Right lobe of liver (tissue), 6 donors: ENCODE measurements around the gene HOOK2. TPM values are rescaled to one million over a fixed set of nuclear protein-coding genes. Genes with fewer than 3 reads are reported as not detected.

ENCODE experiments used
- ATAC-seq, 4 donors: fragments of 200-7000 bp; cut with Tn5 transposase; one replicate each; pipeline ENCODE4 v1.9.1; 2020; ENCODE audit warnings: mild to moderate bottlenecking in 4 of 4, moderate library complexity in 4 of 4
- DNase-seq, 3 donors: peaks; one replicate each; pipeline ENCODE4 v3.0.0-alpha.2; 2020
- H3K27ac ChIP-seq, 3 donors: fragments of 200-600 bp; one replicate each; pipeline ENCODE4 v1.8.0; 2022
- H3K27me3 ChIP-seq, 2 donors: fragments of 200-600 bp; one replicate each; pipeline ENCODE4 v1.8.0; 2022
- H3K36me3 ChIP-seq, 4 donors: fragments of 200-600 bp; sonication (generic) in 1 of 4; one replicate each; pipeline versions ENCODE4 v1.5.1 to v1.8.0; 2017 to 2022; ENCODE audit warnings: control low read depth in 1 of 4
- H3K4me1 ChIP-seq, 4 donors: fragments of 200-600 bp; sonication (generic) in 1 of 4; one replicate each; pipeline versions ENCODE4 v1.5.1 to v1.8.0; 2017 to 2022; ENCODE audit warnings: control low read depth in 1 of 4
- H3K4me3 ChIP-seq, 3 donors: fragments of 200-600 bp; one replicate each; pipeline ENCODE4 v1.8.0; 2022
- H3K9me3 ChIP-seq, 4 donors: fragments of 200-600 bp; sonication (generic) in 1 of 4; one replicate each; pipeline versions ENCODE4 v1.5.1 to v1.8.0; 2017 to 2022; ENCODE audit warnings: control low read depth in 1 of 4
- POLR2A ChIP-seq: fragments of 450-650 bp; IDR thresholded peaks from one replicate; pipeline ENCODE4 v1.6.1; 2017; ENCODE audit warnings: antibody characterized with exemption, mild to moderate bottlenecking
- WGBS: methylation state at CpG from one replicate; pipeline ENCODE4 v1.1.6; 2018; ENCODE audit warnings: low coverage, low lambda C conversion rate; ENCODE audit not compliant: insufficient coverage; ENCODE audit errors: missing lambda C conversion rate; 5-methylcytosine and 5-hydroxymethylcytosine counted together
- intact Hi-C, 2 donors: fragments of 100-400 bp; cut with DNase I; formaldehyde crosslinking; loops; one replicate each; pipeline versions ENCODE4 v1.11.2 to v1.14.1; 2022
- total RNA-seq, 6 experiments: library from RNA; depleted of rRNA in 2 of 6; stranded (reverse); fragments of >200 nt in 2 of 6; fragmentation: NEBNext Ultra II Directional in 3 of 6; extraction: Animal tissue kit (Norgen Biotek cat#: 25700) in 3 of 6; gene quantifications; one replicate each; pipeline versions ENCODE4 v1.1.0 to v1.2.4, GENCODE V29; 2016 to 2023
- TF ChIP-seq, protein P1 (sequence below), 4 donors: fragments of 200-600 bp in 3 of 4; fragments of 450-650 bp in 1 of 4; IDR thresholded peaks; one replicate each; pipeline versions ENCODE4 v1.5.1 to v1.8.0; 2016 to 2022; ENCODE audit warnings: antibody characterized with exemption in 4 of 4, mild to moderate bottlenecking in 2 of 4
- donor health status: DM: no; HTN: yes; CAD: no.
- donor health status: DM: no; HTN: no; CAD: no.
- donor health status: DM: no; HTN: no; CAD: no.
- donor health status: DM: no; HTN: yes; CAD: no.
- donor health status: DM: no; HTN: yes; CAD: no.

HOOK2 gene
- total RNA-seq, 6 experiments from 2014 or later, result 16.6 to 34.5 (median 17.6) TPM

- peak; percentile 86 to 91 (median 87) for ATAC-seq
- H3K36me3 ChIP-seq, result no peaks in the 10 kb centered on the region
- no peaks in the 10 kb centered on the region for H3K9me3 ChIP-seq
- WGBS, result 4% methylated on average over 18 of the region's 66 CpGs
- peak within 1 kb of the TSS; percentile 27 to 66 (median 51) for H3K4me3 ChIP-seq
- intact Hi-C loops, result no loop called here
- peak; percentile 91 to 93 (median 91) for DNase-seq
- peak within 1 kb of the TSS in 1 of 3 donors; percentile 36 for H3K27ac ChIP-seq
- peaks cover 0 to 11% (median 0%) of the 10 kb centered on the region in 4 donors for H3K4me1 ChIP-seq
- no peak for TF ChIP-seq POLR2A
- TF ChIP-seq, protein P1, sequence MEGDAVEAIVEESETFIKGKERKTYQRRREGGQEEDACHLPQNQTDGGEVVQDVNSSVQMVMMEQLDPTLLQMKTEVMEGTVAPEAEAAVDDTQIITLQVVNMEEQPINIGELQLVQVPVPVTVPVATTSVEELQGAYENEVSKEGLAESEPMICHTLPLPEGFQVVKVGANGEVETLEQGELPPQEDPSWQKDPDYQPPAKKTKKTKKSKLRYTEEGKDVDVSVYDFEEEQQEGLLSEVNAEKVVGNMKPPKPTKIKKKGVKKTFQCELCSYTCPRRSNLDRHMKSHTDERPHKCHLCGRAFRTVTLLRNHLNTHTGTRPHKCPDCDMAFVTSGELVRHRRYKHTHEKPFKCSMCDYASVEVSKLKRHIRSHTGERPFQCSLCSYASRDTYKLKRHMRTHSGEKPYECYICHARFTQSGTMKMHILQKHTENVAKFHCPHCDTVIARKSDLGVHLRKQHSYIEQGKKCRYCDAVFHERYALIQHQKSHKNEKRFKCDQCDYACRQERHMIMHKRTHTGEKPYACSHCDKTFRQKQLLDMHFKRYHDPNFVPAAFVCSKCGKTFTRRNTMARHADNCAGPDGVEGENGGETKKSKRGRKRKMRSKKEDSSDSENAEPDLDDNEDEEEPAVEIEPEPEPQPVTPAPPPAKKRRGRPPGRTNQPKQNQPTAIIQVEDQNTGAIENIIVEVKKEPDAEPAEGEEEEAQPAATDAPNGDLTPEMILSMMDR (IDR thresholded peaks at IDR 0.05), result peak in 1 of 4 donors; percentile 4
- no peaks in the 10 kb centered on the region for H3K27me3 ChIP-seq
Measured at GRCh38 chr19:12806242-12807081, 31.1 kb upstream of the HOOK2 start, which contains the start of gene RNASEH2A. Gene RNASEH2A (plus strand): TSS chr19:12806584. CDS start chr19:12806674, 90 bp downstream.

DNA sequence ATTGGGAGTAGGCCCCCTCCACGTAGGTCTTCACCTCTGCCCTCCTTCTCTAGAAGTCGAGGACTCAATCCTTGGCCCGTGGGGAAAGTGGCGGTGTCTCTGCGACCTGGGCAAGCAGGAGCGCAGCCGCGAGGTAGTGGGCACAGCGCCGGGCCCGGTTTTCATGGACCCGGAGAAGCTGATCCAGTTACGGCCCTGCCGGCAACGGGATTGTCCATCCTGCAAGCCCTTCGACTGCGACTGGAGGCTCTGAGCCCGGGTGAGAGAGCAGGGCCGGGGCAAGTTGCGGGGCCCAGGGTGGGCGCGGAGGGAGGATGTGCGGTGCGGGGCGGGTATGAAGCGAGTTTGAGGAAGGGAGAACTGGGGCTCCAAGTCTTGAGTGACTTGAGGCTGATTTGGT lies 28.7 kb upstream of the HOOK2 start:
- no peaks in the 10 kb centered on the region for H3K27me3 ChIP-seq
- no peaks in the 10 kb centered on the region for H3K9me3 ChIP-seq
- DNase-seq (peak in 1 of 3 donors; percentile 48), ATAC-seq (no peak)
- H3K4me1 ChIP-seq, result peaks cover 0 to 11% (median 0%) of the 10 kb centered on the region in 4 donors
- H3K27ac ChIP-seq, result no peak overlapping the region
- intact Hi-C loops, result no loop called here
- H3K4me3 ChIP-seq, result no peak overlapping the region
- WGBS, result 87% methylated on average over 23 of the region's 26 CpGs
- peaks cover 0 to 9% (median 3%) of the 10 kb centered on the region in 4 donors for H3K36me3 ChIP-seq
- TF ChIP-seq, protein P1 (IDR thresholded peaks at IDR 0.05), result no peak

GRCh38 chr19:12802267-12803106 lies 27.1 kb upstream of the HOOK2 start:
- H3K27me3 ChIP-seq, result no peaks in the 10 kb centered on the region
- intact Hi-C loops, result no loop called here
- DNase-seq (peak in 2 of 3 donors; percentile 35 to 62), ATAC-seq (peak; percentile 4 to 18 (median 14))
- H3K27ac ChIP-seq, result peak overlapping the region in 1 of 3 donors; percentile 62
- H3K4me3 ChIP-seq, result peak overlapping the region; percentile 89 to 99 (median 92)
- H3K9me3 ChIP-seq, result no peaks in the 10 kb centered on the region
- peaks cover 0 to 9% (median 3%) of the 10 kb centered on the region in 4 donors for H3K36me3 ChIP-seq
- 18% methylated on average over 17 of the region's 22 CpGs for WGBS
- H3K4me1 ChIP-seq, result peaks cover 0 to 11% (median 0%) of the 10 kb centered on the region in 4 donors
- TF ChIP-seq, protein P1 (IDR thresholded peaks at IDR 0.05), result no peak
- no peak for TF ChIP-seq POLR2A

DNA sequence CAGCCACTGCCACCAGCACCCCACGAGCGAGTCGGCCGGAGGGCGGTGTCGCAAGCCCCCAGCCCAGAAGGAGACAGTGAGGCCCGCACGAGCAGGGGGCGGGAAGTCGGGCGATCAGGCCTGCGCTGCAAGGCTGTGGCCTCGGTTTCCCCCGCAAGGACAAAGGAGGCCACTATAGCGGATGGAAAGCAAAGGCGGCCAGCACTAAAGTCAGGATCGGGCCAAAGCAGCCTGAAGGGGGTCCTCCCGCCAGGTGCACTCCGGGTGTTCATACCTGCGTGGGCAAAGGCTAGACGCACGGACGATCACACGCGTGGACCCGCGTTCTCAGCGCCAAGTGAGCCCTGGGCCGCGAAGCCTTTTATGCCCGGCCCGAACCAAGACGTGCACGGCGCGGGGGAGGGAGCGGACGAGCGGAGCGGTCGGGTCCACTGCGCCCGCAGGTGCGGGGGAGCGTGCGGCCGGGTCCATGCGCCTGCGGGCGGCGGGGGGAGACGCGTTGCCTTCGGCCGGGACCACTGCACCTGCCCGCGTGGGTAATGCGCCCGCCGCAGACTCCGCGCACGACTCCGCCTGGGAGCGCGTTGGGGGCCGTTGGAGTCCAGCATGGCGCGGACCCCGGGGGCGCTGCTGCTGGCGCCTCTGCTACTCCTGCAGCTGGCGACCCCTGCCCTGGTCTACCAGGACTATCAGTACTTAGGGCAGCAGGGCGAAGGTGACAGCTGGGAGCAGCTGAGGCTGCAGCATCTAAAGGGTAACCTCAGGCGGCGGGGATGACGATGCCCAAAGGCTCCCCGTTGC lies 26.3 kb upstream of the HOOK2 start, which contains the start of the genes PRDX2 and THSD8:
TSS of gene PRDX2 (minus strand) at position 335 of the 801 bp plus-strand sequence. CDS start 539 bp downstream, outside the sequence.
TSS of gene THSD8 (plus strand) at position 604 of the 801 bp plus-strand sequence. CDS start at position 607, 3 bp downstream.
- peak; percentile 85 to 93 (median 88) for ATAC-seq
- H3K9me3 ChIP-seq, result no peaks in the 10 kb centered on the region
- TF ChIP-seq POLR2A, result peak; percentile 96
- TF ChIP-seq, protein P1 (IDR thresholded peaks at IDR 0.05), result no peak
- no peaks in the 10 kb centered on the region for H3K27me3 ChIP-seq
- peak; percentile 87 to 88 (median 88) for DNase-seq
- peaks cover 0 to 6% (median 0%) of the 10 kb centered on the region in 4 donors for H3K4me1 ChIP-seq
- 0% methylated on average over 3 of the region's 78 CpGs for WGBS
- peaks cover 0 to 9% (median 3%) of the 10 kb centered on the region in 4 donors for H3K36me3 ChIP-seq
- H3K4me3 ChIP-seq, result peak within 1 kb of the TSS; percentile 89 to 99 (median 92)
- intact Hi-C loops, result no loop called here
- peak within 1 kb of the TSS; percentile 62 to 64 (median 62) for H3K27ac ChIP-seq
